Measurements from ENCODE around the gene USP24.

USP24 gene

DNA sequence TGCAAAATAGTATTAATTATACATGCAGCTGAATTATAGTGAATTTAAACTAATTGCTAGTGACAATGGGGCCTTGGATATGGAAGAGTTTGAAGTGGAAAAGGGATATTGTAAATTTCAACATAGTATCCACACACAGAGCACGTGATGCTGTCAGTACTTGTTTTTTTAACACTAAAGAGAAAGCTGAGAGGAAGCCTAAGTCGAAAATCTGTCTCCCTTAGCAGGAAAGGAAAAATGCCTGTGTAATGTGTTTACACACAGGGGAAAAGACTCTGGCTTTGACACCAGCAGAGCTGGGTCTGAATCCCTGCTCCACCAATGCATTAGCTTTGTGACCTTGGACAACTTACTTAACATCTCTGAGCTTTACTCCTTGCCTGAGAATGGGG is 133.3 kb downstream of the USP24 start:
- no CpG with 5 or more reads among the region's 2 CpGs for WGBS (ENCODE audit: insufficient coverage)
- no peak overlapping the region for H3K4me3 ChIP-seq (ENCODE audit: control insufficient read depth in 1 of 7, extremely low read depth in 1 of 7, insufficient read depth in 4 of 7, low read depth in 2 of 7, low read length in 6 of 7)
- DNase-seq = no peak
- ChIA-PET CTCF (interaction anchor here (1.8 kb wide), 1 partner anchor 11 kb away, joined by 4 read pairs; no protein-coding TSS in a partner anchor), POLR2A (no interaction called here)
- H3K36me3 ChIP-seq (ENCODE audit: control insufficient read depth in 4 of 4, insufficient read depth in 4 of 4, low read length in 3 of 4) = peaks cover 50 to 99% (median 78%) of the 10 kb centered on the region in 4 experiments
- no peak overlapping the region for H3K27ac ChIP-seq (ENCODE audit: insufficient read depth in 1 of 2, low read depth in 1 of 2, low read length in 2 of 2, poor library complexity in 1 of 2, severe bottlenecking in 2 of 2)
- H3K9me3 ChIP-seq (ENCODE audit: control extremely low read depth in 1 of 5, control insufficient read depth in 4 of 5, insufficient read depth in 2 of 5, low read depth in 1 of 5, low read length in 4 of 5) = no peaks in the 10 kb centered on the region
- H3K27me3 ChIP-seq (replicated peaks in 2 of 5; ENCODE audit: control insufficient read depth in 4 of 5, insufficient read depth in 5 of 5, low read length in 4 of 5) = no peaks in the 10 kb centered on the region
- H3K4me1 ChIP-seq (ENCODE audit: control extremely low read depth in 1 of 4, control insufficient read depth in 4 of 4, insufficient read depth in 4 of 4, low read length in 3 of 4) = no peaks in the 10 kb centered on the region

DNA sequence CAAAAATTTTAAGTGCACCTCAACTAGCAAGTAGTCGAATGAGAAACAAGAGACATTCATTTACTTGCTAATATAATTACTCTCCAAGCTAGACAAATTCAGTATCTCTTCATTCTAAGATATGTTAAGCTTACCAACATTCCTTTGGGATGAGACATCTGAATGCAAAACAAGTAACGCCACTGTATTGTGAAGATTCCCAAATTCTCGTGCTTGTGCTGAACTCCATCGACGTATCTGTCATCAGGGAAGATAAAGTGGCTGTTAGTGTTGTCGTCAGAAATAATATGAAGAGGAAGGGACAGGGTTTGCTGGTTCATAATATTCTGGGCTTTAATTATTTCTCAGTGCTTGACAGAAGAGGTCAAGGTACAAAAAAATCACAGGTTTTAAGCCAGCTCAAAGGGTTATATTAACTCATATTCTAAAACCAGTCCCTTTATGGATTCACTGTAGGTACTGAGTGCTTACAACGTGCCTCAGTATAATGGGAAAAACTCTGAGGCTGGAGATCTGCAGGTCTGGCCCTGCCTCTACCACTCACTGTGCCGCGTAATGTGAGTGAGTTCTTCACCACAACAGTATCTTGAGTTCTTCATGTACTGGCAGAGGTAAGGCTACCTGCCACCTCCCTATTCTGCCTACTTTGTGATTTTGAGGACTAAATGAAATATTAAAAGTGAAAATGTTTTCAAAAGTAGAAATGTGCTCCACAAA is 133.8 kb downstream of the USP24 start:
- CTCF ChIA-PET = interaction anchor here (1.8 to 2.0 kb wide), 2 partner anchors 10 kb away, joined by 4 read pairs; no protein-coding TSS in a partner anchor
- H3K27me3 ChIP-seq (replicated peaks in 2 of 5; ENCODE audit: control insufficient read depth in 4 of 5, insufficient read depth in 5 of 5, low read length in 4 of 5) = no peaks in the 10 kb centered on the region
- H3K27ac ChIP-seq (ENCODE audit: insufficient read depth in 1 of 2, low read depth in 1 of 2, low read length in 2 of 2, poor library complexity in 1 of 2, severe bottlenecking in 2 of 2) = no peak overlapping the region
- POLR2A ChIA-PET = interaction anchor here (0.6 kb wide), 1 partner anchor 12 kb away, joined by 3 read pairs; no protein-coding TSS in a partner anchor
- H3K9me3 ChIP-seq (ENCODE audit: control extremely low read depth in 1 of 5, control insufficient read depth in 4 of 5, insufficient read depth in 2 of 5, low read depth in 1 of 5, low read length in 4 of 5) = no peaks in the 10 kb centered on the region
- H3K4me3 ChIP-seq (ENCODE audit: control insufficient read depth in 1 of 7, extremely low read depth in 1 of 7, insufficient read depth in 4 of 7, low read depth in 2 of 7, low read length in 6 of 7) = no peak overlapping the region
- DNase-seq = no peak
- no peaks in the 10 kb centered on the region for H3K4me1 ChIP-seq (ENCODE audit: control extremely low read depth in 1 of 4, control insufficient read depth in 4 of 4, insufficient read depth in 4 of 4, low read length in 3 of 4)
- 98% methylated on average over 9 of the region's 9 CpGs for WGBS (ENCODE audit: insufficient coverage)
- peaks cover 52 to 99% (median 79%) of the 10 kb centered on the region in 4 experiments for H3K36me3 ChIP-seq (ENCODE audit: control insufficient read depth in 4 of 4, insufficient read depth in 4 of 4, low read length in 3 of 4)

DNA sequence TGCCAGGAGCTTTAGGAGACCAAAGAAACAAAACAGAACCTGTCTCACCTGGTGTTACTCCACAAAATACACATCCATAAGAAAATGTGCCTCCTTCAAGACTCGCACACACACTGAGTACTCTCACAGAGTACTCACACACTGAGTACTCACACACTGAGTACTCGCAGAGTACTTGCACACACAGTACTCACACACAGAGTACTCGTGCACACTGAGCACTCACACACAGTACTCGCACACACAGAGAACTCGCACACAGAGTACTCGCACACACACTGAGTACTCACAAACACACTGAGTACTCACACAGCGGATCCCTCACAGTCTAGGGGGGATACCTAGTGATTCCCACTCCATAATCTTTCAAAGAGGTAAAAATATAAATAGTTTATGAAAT is 135.5 kb downstream of the USP24 start:
- peaks cover 42 to 98% (median 75%) of the 10 kb centered on the region in 4 experiments for H3K36me3 ChIP-seq (ENCODE audit: control insufficient read depth in 4 of 4, insufficient read depth in 4 of 4, low read length in 3 of 4)
- DNase-seq = no peak
- no peaks in the 10 kb centered on the region for H3K4me1 ChIP-seq (ENCODE audit: control extremely low read depth in 1 of 4, control insufficient read depth in 4 of 4, insufficient read depth in 4 of 4, low read length in 3 of 4)
- H3K9me3 ChIP-seq (ENCODE audit: control extremely low read depth in 1 of 5, control insufficient read depth in 4 of 5, insufficient read depth in 2 of 5, low read depth in 1 of 5, low read length in 4 of 5) = no peaks in the 10 kb centered on the region
- CTCF ChIA-PET = interaction anchor here (1.6 to 2.0 kb wide), 2 partner anchors 8 to 16 kb away, joined by 4 read pairs; no protein-coding TSS in a partner anchor
- 96% methylated on average over 6 of the region's 7 CpGs for WGBS (ENCODE audit: insufficient coverage)
- POLR2A ChIA-PET = no interaction called here
- no peaks in the 10 kb centered on the region for H3K27me3 ChIP-seq (replicated peaks in 2 of 5; ENCODE audit: control insufficient read depth in 4 of 5, insufficient read depth in 5 of 5, low read length in 4 of 5)
- H3K4me3 ChIP-seq (ENCODE audit: control insufficient read depth in 1 of 7, extremely low read depth in 1 of 7, insufficient read depth in 4 of 7, low read depth in 2 of 7, low read length in 6 of 7) = no peak overlapping the region
- no peak overlapping the region for H3K27ac ChIP-seq (ENCODE audit: insufficient read depth in 1 of 2, low read depth in 1 of 2, low read length in 2 of 2, poor library complexity in 1 of 2, severe bottlenecking in 2 of 2)

DNA sequence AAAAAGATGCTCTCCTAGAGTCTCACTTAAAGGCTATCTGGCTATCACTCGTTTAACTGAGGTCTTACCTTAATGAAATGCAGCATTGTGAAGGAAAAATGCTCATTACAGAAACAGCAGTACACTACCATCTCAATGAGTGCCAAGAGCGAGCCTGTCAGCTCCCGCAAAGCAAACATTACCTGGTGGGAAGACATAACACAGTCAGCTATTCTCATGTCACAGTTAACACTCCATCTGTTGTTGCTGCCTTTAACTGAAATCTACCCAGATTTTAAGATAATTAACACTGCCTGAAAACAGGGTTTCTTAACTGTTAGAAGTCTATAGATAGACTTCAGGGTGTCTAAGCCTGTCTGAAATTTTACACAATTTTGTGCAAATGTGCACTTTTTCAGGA is 136.7 kb downstream of the USP24 start:
- CTCF ChIA-PET = interaction anchor here (1.6 kb wide), 1 partner anchor 15 kb away, joined by 4 read pairs; no protein-coding TSS in a partner anchor
- H3K27ac ChIP-seq (ENCODE audit: insufficient read depth in 1 of 2, low read depth in 1 of 2, low read length in 2 of 2, poor library complexity in 1 of 2, severe bottlenecking in 2 of 2) = no peak overlapping the region
- DNase-seq = no peak
- H3K9me3 ChIP-seq (ENCODE audit: control extremely low read depth in 1 of 5, control insufficient read depth in 4 of 5, insufficient read depth in 2 of 5, low read depth in 1 of 5, low read length in 4 of 5) = no peaks in the 10 kb centered on the region
- POLR2A ChIA-PET = no interaction called here
- no peaks in the 10 kb centered on the region for H3K4me1 ChIP-seq (ENCODE audit: control extremely low read depth in 1 of 4, control insufficient read depth in 4 of 4, insufficient read depth in 4 of 4, low read length in 3 of 4)
- H3K27me3 ChIP-seq (replicated peaks in 2 of 5; ENCODE audit: control insufficient read depth in 4 of 5, insufficient read depth in 5 of 5, low read length in 4 of 5) = no peaks in the 10 kb centered on the region
- H3K36me3 ChIP-seq (ENCODE audit: control insufficient read depth in 4 of 4, insufficient read depth in 4 of 4, low read length in 3 of 4) = peaks cover 44 to 98% (median 69%) of the 10 kb centered on the region in 4 experiments
- no peak overlapping the region for H3K4me3 ChIP-seq (ENCODE audit: control insufficient read depth in 1 of 7, extremely low read depth in 1 of 7, insufficient read depth in 4 of 7, low read depth in 2 of 7, low read length in 6 of 7)
- 88% methylated on average over 2 of the region's 3 CpGs for WGBS (ENCODE audit: insufficient coverage)

DNA sequence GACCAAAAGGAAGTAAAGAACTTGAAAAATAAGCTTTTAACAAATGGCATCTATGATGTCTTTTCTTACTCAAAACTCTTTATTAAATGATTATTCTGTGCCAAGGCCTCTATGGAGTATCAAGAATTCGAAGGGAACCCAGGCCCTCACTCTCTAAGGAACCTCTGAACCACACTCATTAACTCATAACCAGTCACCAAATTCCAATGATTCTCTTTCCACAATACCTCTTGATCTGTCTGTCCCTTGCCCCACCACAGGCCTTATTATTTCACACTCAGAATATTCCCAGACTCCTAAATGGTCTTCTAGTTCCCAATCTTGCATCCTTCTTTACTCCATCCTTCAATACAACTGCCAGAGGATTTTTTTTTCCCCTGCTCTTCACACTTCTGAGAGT is 138.8 kb downstream of the USP24 start:
- ChIA-PET POLR2A (no interaction called here), CTCF (interaction anchor here (1.2 kb wide), 1 partner anchor 10 kb away, joined by 4 read pairs; no protein-coding TSS in a partner anchor)
- 100% methylated on average over 1 of the region's 1 CpG for WGBS (ENCODE audit: insufficient coverage)
- Histone ChIP-seq H3K27ac (ENCODE audit: insufficient read depth in 1 of 2, low read depth in 1 of 2, low read length in 2 of 2, poor library complexity in 1 of 2, severe bottlenecking in 2 of 2) (no peak overlapping the region), H3K27me3 (replicated peaks in 2 of 5; ENCODE audit: control insufficient read depth in 4 of 5, insufficient read depth in 5 of 5, low read length in 4 of 5) (no peaks in the 10 kb centered on the region), H3K9me3 (ENCODE audit: control extremely low read depth in 1 of 5, control insufficient read depth in 4 of 5, insufficient read depth in 2 of 5, low read depth in 1 of 5, low read length in 4 of 5) (no peaks in the 10 kb centered on the region), H3K36me3 (ENCODE audit: control insufficient read depth in 4 of 4, insufficient read depth in 4 of 4, low read length in 3 of 4) (peaks cover 44 to 98% (median 71%) of the 10 kb centered on the region in 4 experiments), H3K4me3 (ENCODE audit: control insufficient read depth in 1 of 7, extremely low read depth in 1 of 7, insufficient read depth in 4 of 7, low read depth in 2 of 7, low read length in 6 of 7) (no peak overlapping the region), H3K4me1 (ENCODE audit: control extremely low read depth in 1 of 4, control insufficient read depth in 4 of 4, insufficient read depth in 4 of 4, low read length in 3 of 4) (no peaks in the 10 kb centered on the region)
- DNase-seq = no peak

DNA sequence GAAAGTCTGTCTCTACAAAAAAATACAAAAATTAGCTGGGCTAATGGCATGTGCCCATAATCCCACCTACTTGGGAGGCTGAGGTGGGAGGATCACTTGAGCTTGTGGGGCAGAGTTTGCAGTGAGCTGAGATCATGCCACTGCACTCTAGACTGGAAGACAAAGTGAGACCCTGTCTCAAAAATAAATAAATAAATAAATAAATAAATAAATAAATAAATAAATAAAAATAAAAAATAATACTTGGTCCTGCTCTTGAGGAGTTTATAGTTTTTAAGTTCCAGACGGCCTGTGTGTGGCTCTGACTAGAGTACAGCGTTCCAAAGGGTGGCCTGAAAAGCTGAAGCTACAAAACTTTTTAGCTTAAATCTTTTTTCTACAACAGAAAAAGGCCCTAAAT is 140.7 kb downstream of the USP24 start:
- CTCF ChIA-PET = interaction anchor here (1.1 to 1.2 kb wide), 2 partner anchors 9 to 36 kb away, joined by 3 read pairs; no protein-coding TSS in a partner anchor
- no peak for DNase-seq
- POLR2A ChIA-PET = no interaction called here
- Histone ChIP-seq H3K9me3 (ENCODE audit: control extremely low read depth in 1 of 5, control insufficient read depth in 4 of 5, insufficient read depth in 2 of 5, low read depth in 1 of 5, low read length in 4 of 5) (no peaks in the 10 kb centered on the region), H3K27ac (ENCODE audit: insufficient read depth in 1 of 2, low read depth in 1 of 2, low read length in 2 of 2, poor library complexity in 1 of 2, severe bottlenecking in 2 of 2) (no peak overlapping the region), H3K4me1 (ENCODE audit: control extremely low read depth in 1 of 4, control insufficient read depth in 4 of 4, insufficient read depth in 4 of 4, low read length in 3 of 4) (no peaks in the 10 kb centered on the region), H3K27me3 (replicated peaks in 2 of 5; ENCODE audit: control insufficient read depth in 4 of 5, insufficient read depth in 5 of 5, low read length in 4 of 5) (no peaks in the 10 kb centered on the region), H3K36me3 (ENCODE audit: control insufficient read depth in 4 of 4, insufficient read depth in 4 of 4, low read length in 3 of 4) (peaks cover 41 to 98% (median 68%) of the 10 kb centered on the region in 4 experiments), H3K4me3 (ENCODE audit: control insufficient read depth in 1 of 7, extremely low read depth in 1 of 7, insufficient read depth in 4 of 7, low read depth in 2 of 7, low read length in 6 of 7) (no peak overlapping the region)
- WGBS (ENCODE audit: insufficient coverage) = no CpG with 5 or more reads among the region's 2 CpGs

DNA sequence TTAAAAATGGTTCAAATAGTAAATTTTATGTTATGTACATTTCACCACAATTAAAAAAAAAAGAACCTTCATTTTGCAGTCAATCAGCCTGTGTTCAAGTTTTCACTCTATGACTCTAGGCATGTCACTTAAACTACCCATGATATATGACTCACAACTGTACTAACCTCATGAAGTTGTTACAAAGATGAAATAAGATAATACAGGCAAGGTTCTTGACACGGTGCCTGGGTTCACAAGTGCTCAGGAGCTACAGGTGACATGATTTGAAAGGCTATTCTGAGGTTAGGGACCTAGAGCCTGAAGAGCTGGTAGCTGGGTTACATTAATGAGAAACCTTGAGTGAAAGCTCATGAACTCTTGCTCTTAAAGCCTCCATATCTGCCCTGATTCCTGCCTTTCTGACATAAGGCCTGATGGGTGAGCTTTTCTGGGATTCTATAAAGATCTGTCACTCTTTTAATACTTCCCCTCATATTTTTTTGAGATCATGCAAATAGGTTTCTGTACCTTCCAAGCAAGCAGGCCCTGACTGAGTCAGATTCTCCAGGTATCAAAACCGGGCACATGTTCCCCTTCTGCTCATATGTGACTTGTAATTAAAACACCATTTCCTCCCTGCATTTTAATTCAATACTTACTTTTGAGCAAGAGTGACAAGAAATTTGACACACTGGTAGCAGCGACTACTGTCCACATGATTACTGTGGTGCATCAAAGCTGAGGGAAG is 141.8 kb downstream of the USP24 start:
- H3K9me3 ChIP-seq (ENCODE audit: control extremely low read depth in 1 of 5, control insufficient read depth in 4 of 5, insufficient read depth in 2 of 5, low read depth in 1 of 5, low read length in 4 of 5) = no peaks in the 10 kb centered on the region
- no peak overlapping the region for H3K4me3 ChIP-seq (ENCODE audit: control insufficient read depth in 1 of 7, extremely low read depth in 1 of 7, insufficient read depth in 4 of 7, low read depth in 2 of 7, low read length in 6 of 7)
- H3K4me1 ChIP-seq (ENCODE audit: control extremely low read depth in 1 of 4, control insufficient read depth in 4 of 4, insufficient read depth in 4 of 4, low read length in 3 of 4) = no peaks in the 10 kb centered on the region
- peaks cover 43 to 98% (median 66%) of the 10 kb centered on the region in 4 experiments for H3K36me3 ChIP-seq (ENCODE audit: control insufficient read depth in 4 of 4, insufficient read depth in 4 of 4, low read length in 3 of 4)
- no peak overlapping the region for H3K27ac ChIP-seq (ENCODE audit: insufficient read depth in 1 of 2, low read depth in 1 of 2, low read length in 2 of 2, poor library complexity in 1 of 2, severe bottlenecking in 2 of 2)
- WGBS (ENCODE audit: insufficient coverage) = 100% methylated on average over 1 of the region's 3 CpGs
- CTCF ChIA-PET = interaction anchor here (0.6 to 1.2 kb wide), 4 partner anchors 8 to 204 kb away, joined by 3 to 4 read pairs (median 3); no protein-coding TSS in a partner anchor
- H3K27me3 ChIP-seq (replicated peaks in 2 of 5; ENCODE audit: control insufficient read depth in 4 of 5, insufficient read depth in 5 of 5, low read length in 4 of 5) = no peaks in the 10 kb centered on the region
- POLR2A ChIA-PET = no interaction called here
- no peak for DNase-seq

Measured in common myeloid progenitor, CD34-positive (primary cell).